ENCODE data around the gene ZNF506.
"Not testable (repeated sequence)": the region's sequence is repeated elsewhere in the genome, so short reads cannot be mapped to it uniquely, and the experiment has no call there.

Gene ZNF506

DNA sequence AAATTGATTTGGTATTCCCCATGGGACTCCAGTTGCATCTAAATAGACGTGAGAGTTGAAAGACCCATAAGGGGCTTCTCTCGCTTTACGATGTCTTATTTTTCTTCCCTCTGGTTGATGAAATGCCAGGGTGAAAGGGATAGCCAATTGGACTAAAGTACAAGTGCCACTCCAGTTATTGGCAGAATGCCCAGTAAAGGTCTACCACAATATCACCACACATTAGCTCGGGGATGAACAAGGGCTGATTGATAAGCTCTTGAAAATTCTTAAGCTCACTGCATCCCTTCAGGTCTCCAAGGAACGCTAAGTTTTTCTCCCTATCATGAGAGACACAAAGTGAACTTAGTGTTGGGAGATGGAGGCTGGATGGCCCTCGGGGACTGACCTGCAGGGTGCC is 39.8 kb downstream of the ZNF506 start:
- FAIRE-seq; DNase-seq (ENCODE audit: low spot score): not testable (repeated sequence)

DNA sequence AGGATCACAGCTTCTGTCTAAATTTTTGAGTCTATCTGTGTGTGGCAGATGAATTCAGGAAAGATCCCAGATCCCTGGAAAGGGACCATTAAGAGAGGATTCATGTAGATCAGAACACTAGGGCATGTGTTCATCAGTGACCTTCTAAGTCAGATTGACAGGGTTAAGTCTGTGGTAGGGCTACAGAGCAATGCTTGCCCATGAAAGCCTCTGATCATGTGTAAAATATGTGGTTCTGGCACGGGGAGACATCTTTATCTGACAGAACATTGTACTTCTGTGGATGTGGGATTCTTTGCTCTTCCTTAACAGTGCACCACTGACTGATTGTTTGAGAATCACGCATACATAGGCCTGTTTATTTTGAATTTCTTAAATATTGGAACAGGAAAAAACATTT is 42.9 kb downstream of the ZNF506 start:
- DNase-seq (ENCODE audit: low spot score), result no peak
- FAIRE-seq, result no peak

DNA sequence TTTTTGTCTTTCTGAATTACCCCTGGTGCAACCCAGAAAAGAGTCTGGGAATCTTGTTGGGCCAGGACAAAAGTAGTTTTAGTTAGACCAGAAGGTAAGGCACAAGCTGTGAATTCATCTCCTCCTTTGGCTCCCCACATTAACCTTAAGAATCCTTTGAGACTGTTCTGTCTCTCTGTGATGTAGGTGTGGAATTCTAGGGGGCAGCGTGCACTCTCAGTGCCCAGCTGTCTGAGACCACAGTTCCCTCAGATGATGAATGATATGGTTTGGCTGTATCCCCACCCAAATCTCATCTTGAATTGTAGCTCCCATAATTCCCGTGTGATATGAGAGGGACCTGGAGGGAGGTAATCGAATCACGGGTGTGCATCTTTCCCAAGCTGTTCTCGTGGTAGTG is 43.9 kb downstream of the ZNF506 start:
- no peak for DNase-seq (ENCODE audit: low spot score)
- no peak for FAIRE-seq

DNA sequence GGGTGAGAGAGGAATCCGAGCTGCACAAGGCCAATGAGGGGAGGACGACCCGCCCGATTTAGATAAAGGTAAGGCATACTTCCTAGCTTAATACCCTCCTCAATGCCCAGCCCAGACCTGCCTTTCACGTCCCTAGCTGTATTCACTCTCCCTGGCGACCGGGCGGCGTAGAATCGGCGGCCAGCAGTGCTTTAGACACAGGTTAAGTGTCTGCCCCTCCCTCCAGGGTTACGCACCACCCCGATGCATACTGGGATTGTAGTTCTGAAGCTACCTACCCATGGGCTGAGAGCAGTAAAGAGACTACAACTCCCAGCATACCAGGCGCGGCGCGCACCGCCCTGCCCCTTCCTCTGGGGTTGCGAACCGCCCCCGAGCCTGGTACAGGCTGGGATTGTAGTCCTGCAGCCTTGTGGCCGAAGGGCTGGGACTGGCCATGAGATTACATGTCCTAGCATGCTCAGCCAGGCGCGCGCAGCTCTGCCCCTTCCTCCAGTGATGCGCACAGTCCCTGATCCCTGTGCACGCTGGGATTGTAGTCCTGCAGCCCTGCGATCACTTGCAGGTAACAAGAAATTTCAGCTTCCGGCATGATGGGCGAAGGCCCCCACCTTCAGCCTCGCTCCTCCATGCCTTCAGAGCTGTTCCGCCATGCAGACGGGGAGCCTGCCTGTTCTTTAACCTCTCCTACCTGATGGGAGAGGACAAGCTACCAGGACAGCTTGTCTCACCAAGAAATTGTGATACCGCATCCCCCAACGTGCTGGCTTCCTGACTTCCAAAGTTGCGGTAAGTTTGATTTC is 45.1 kb downstream of the ZNF506 start:
- peak; percentile 70 for DNase-seq (ENCODE audit: low spot score)
- no peak for FAIRE-seq

DNA sequence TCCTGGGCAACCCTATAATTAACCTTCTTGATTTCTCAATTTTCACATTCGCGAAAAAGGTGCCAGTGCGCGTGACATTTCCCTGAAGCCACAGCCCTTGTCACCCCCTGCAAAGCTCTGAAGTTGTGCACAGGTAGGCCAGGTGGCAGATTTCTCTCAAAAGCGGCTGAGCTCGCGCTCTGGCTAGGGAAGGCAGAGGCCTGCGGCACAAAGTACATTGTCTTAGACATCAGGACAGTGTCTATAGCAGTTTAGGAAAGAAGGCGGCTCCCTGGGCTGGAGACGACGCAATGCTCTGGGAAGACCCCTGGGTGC is 45.7 kb downstream of the ZNF506 start:
- no peak for FAIRE-seq
- peak; percentile 4 for DNase-seq (ENCODE audit: low spot score)

DNA sequence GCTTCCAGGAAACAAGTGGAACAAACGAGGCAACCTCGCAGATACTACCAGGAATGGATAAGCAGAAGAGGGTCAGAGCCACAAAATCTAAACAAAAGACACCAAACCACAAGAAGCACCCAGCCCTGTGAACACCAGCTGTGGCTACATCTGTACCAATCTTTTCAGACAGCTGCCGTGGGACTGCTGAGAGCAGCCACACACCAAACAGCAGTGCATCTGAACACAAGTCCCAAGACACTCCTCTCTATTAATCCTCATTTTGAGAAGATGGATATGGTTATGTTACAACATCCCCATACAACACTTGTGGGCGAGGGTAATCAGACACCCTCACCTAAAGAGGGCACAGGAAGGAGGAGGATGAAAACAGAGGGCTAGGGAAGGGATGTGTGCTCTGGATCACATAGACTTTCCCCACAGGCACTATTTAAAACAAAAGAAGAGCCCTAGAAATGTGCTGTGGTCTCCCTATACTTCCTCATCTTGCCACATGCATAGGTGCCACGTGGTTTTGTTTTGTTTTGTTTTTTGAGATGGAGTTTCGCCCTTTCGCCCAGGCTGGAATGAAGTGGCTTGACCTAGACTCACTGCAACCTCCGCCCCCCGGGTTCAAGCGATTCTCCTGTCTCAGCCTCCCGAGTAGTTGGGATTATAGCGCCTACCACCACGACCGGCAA is 47.1 kb downstream of the ZNF506 start:
- FAIRE-seq, result no peak
- DNase-seq (ENCODE audit: low spot score), result no peak

DNA sequence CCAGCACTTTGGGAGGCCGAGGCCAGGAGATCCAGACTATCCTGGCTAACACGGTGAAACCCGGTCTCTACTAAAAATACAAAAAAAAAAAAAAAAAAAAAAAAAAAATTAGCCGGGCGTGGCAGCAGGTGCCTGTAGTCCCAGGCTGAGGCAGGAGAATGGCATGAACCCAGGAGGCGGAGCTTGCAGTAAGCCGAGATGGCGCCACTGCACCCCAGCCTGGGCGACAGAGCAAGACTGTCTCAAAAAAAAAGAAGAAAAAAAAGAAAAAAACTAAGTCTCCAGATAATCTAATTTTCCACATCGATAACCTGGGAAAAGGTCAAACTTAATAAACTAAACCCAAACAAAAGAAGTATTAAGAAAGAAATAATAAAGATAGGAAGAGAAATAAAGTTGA is 49.6 kb downstream of the ZNF506 start:
- DNase-seq (ENCODE audit: low spot score); FAIRE-seq: not testable (repeated sequence)

DNA sequence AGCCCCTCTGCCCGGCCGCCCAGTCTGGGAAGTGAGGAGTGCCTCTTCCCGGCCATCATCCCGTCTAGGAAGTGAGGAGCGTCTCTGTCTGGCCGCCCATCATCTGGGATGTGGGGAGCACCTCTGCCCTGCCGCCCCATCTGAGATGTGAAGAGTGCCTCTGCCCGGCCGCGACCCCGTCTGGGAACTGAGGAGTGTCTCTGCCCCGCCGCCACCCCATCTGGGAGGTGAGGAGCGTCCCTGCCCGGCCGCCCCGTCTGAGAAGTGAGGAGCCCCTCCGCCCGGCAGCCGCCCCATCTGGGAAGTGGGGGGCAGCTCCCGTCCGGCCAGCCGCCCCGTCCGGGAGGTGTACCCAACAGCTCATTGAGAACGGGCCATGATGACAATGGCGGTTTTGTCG is 51.6 kb downstream of the ZNF506 start:
- not testable (repeated sequence) for FAIRE-seq; DNase-seq (ENCODE audit: low spot score)

DNA sequence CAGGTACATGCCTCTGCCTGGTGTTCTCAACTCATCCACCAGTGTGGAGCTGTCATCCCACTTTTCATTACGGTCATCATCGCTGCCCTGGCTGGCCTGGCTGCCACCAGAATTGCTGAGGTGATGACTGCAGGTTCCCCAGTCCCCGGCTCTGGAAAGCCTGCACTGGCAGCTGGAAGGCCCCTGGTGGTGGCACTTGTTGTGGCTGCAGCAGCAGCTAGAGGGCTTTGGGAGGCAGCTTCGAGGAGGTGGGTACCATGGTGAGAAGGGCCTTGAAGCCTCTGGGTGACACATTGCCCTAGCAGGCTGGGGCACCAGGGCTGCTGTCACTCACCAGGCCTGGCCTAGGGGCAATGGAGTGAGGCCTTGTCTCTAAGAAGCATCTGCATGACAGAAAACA is 63.4 kb downstream of the ZNF506 start:
- DNase-seq (ENCODE audit: low spot score) (no peak), FAIRE-seq (no peak)

DNA sequence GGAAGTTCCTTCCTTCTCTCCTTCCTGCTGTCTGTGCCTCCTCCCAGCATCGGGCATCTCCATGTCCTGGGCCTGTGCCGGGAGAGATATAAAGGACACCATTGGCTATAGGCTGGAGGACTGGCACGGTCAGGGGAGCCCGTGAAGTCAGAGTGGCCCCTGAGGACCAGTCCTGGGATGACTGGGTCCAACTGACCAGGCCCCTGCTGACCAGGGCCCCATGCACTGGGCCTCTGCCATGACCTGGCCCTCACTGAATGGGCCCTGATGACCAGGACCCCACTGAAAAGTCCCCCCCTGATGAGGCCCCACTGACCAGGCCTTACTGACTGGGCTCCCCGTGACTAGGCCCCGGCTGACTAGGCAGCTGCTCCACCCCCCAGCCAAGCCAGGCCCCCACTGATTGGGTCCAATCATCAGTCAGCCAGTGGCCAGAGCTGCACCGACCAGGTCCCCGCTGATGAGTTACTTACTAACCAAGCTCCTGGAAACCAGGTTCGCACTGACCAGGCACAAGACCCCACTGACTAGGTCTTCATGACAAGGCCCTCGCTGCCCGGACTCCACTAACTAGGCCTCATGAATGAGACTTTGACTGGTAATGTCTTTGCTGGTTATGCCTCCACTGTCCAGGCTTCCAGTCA is 68.7 kb downstream of the ZNF506 start:
- FAIRE-seq (no peak), DNase-seq (ENCODE audit: low spot score) (no peak)

DNA sequence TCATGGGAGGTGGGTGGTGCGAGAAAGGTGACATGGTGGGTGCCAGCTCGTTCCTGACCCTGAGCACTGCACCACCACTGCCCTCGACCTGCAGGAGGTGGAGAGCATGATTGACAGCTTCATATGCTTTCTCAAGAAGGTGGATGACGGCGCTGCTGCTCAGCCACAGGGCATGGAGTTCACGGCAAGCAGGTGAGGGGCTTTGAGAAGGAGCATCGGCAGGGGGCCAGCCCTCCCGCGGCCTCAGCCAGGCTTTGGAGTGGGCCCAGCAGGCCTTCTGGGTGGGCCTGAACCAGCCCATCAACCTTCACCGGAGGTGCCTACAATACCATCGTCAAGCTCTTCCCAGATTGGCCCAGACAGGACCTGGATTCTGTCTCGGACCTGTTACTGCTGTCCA is 69.7 kb downstream of the ZNF506 start:
- no peak for FAIRE-seq
- no peak for DNase-seq (ENCODE audit: low spot score)

DNA sequence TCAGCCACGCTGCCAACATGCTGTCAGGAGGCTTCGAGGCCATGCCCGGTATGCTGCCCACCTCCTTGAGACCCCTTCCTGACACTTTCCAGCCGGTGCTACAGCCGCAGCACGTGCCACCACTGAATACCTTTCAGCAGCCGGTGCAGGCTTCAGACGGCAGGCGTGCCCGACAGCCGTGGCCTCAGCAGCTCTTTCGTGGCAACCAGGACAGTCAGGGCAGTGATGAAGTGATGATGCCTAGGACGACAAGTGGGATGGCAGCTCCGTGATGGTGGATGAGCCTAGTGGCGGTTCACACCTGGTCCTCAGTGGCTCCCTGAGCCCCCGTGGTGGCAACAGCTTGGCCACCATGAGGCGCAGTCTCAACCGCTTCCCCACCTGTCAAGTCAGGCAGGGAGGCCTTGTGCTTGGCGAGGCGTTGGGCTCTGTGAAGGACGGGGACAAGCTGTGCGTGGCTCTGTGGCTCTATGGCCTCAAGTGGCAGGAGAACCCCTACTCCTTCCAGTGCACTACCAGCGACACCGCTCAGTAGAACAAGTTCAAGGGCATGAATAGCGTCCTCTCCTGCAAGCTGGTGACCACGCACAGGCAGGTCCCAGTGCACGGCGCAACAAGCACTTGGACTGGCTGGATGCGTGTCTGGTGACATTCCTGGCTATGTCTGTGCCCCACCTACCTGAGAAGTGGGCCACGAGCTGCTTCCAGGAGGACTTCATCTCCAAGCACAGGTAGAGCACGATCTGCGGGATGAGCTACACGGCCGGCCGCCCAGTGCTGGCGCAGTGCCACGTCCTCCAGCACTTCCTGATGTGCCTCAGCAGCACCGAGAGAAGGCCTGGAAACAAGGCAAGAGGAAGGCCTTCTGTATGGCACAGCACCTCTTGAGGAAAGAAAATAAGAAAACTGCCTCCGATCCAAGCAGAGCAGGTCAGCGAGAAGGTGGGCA is 70.4 kb downstream of the ZNF506 start:
- no peak for DNase-seq (ENCODE audit: low spot score)
- no peak for FAIRE-seq

DNA sequence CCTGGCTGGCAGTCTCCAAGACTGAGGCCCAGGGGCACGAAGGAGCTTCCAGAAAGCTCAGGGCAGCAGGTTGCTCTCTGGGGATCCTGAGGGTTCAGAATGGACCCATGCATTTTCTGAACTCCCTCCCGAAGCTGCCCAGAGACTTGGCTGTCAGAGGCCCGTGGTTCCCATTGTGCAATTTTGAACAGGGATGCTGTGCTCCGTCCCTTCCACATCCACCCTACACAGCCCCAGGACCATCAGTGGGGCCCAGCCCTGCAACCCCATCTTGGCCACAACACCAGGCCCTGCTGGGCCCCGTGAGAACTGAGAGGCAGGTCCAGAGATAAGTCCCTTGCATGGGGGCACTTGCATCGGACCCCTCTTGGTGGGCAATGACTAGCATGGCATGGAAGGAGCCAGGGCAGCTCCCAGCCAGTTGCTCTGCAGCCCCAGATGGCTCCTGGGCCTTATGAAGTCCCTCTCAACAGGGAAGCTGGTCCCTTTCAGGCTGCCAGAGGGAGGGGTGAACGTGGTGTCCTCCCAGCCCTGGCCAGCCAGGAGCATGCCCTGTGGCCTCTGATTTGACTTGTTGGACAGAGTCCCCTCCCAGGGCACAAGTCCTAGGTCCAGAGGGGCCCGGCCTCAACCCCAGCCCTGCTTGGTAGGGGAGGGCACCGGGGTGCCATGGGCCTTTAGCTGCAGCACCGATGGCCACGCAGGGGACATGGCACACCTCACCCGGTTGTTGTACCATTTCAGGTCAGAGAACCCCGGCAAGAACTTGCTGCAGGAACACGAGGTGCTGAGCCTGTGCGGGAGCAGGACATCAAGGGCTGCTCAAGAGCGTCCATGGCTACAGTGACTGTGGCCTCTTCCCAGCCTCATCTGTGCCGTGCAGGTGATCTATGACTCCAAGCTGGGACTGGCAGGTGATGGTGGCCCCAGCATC is 71.4 kb downstream of the ZNF506 start:
- no peak for DNase-seq (ENCODE audit: low spot score)
- no peak for FAIRE-seq

DNA sequence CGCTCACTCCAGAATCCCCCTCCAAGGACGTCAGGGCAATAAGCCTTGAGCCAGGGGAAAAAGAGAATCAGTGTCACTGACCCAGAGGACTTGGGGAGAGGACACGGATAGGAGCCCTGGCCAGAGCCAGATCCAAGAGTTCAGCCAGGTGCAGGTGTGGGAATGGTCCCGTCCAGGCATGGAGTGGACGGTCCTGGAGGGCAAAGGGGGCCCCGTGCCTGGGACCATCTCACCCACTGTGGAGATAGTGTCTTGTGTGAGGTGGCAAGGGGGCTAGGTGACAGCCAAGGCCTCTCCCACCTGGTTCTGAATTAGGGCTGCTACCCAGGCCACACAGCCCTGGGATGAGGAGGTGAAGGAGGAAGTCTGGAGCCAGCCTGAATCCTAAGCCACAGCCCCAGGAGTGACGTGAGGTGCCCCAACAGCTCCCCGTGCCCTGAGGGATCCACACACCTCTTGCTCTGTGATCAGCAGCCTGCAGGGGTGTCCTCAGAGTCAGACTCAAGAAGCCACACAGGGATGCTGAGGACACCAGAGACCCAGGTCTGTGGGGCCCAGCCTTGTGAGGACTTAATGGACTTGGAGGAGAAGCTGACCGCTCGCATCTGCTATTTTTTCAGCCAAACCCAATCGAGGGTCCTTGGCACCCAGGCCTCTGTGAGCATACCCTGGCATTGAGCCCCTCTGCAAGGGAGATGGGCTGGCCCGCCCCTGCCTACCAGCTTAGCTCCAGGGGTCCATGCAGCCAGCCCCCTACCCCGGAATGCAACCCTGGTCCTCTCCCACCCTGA is 72.2 kb downstream of the ZNF506 start:
- no peak for DNase-seq (ENCODE audit: low spot score)

DNA sequence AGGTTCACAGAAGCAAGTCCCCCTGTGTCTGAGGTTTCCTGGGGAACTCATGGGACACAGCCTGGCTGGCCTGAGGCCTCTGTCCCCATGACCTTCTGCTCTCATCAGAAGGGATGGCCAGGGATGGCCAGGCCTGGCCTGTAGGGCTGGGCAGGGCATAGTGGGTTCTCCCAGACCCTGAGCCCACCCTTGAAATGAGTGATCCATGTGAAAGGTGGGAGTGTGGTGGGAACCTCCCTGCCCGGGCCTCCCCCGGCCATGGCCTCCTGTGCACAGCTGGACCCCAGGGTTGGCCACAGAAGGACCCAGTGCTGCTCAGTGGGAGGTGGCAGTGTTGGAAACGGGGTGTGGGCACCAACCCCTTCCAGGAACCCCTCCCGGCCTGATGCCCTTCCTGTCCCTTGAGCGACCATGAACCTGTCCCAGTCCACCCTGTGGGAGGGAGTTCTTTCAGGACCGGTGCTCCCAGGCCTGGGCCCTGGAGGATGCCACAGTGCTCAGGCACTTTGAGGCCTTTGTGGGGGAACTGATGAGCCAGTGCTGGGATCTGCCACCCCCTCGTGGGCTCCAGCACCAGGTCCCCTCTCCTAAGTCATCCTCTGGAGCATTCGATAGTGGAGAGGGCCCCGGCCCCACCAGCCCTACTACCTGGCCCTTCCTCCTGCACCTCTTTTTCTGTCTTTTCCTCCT is 73.2 kb downstream of the ZNF506 start:
- no peak for DNase-seq (ENCODE audit: low spot score)
- FAIRE-seq, result no peak

More for the DNA sequence above, 72.2 kb downstream of the ZNF506 start:
- no peak for FAIRE-seq

DNA sequence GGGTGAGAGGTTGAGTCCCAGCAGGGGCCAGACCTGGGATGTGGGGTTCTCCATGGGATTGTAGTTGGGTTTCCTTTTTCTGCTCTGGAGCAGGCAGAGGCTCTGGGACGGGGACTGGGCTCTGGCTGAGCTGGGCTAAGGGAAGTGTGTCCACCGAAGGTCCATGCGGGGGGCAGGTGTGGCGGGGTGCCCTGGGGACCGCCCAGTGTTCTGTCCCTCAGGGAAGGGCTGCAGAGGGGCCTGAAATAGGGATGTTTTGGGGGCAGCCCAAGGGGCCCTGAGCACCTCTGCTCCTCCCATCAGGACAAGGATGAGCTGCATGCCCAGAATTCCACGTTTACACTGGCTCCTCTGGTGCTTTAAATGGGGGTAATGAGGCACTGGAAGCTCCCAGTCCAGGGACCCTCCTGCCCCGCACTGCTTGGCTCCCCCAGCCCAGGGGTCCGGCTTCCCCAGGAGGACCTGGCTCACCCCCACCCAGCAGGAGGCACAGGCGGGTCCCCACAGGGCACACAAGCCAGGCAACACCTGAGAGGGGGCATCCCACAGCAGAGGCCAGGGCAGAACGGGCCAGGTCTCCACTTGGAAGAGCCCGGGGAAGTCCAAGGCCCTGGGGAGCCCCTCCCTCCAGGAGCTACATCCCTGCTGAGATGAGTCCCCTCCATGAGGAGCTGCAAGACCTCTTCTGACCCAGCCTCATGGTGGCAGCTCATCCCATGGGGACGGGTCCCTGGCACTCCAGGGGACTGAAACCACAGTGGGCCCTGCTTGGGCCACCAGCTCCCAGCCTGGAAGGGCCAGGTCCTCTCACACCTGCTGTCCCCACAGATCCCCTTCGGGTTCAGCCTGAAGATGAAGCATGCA is 74.0 kb downstream of the ZNF506 start:
- DNase-seq (ENCODE audit: low spot score), result no peak
- no peak for FAIRE-seq

DNA sequence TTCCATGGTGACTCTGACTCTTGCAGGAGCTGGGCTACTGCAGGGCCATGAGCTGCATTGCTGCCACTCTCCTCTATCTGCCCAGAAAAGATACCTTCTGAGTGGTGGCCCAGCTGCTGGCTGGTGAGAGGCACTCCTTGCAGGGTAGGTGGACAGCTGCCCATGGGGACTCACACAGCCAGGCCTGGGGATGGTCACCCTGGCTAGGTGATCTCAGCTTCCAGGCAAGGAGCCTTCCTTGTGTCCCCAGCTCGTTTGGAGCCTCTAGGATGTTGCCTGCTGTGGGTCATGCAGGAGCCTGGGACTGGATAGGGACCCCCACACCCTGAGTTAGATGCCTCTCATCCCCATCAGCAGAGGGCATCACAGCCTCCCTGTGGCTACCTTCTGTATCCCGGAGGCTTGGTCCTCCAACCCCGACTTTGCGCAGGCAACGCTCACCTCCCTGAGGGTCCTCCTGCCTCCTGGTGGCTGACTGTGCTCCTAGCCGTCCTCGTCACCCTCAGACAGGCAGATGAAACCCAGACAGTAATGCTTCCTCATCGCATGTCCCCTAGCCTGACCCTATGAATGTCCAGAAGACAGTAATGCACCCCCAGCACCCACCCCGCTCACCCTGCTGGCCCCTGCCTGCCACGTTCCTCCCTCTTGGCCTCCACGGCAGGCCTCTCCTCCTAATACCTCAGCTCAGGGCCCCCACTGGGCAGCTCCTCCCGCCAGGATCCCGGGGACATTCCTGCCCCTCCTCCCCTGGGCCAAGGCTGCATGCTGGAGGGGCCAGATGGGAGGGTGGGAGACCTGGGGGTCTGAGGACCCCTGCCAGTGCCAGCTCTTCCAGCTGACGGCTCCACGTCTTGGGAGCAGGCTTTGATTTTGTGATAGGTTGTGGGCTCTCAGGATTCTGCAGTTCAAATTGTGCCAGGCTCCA is 75.0 kb downstream of the ZNF506 start:
- DNase-seq (ENCODE audit: low spot score), result no peak
- FAIRE-seq, result no peak
